BLaER1 (cell line): ENCODE measurements around the gene ETHE1.

Experiments
- H3K27ac ChIP-seq: shearing (Covaris generic); formaldehyde crosslinking; 2 replicates; pipeline ENCODE4 v1.8.1; 2022
- H3K27me3 ChIP-seq: shearing (Covaris generic); formaldehyde crosslinking; 2 replicates; pipeline ENCODE4 v1.8.1; 2022
- H3K36me3 ChIP-seq: shearing (Covaris generic); formaldehyde crosslinking; 2 replicates; pipeline ENCODE4 v1.8.1; 2022
- H3K4me1 ChIP-seq: shearing (Covaris generic); formaldehyde crosslinking; 2 replicates; pipeline ENCODE4 v1.8.1; 2022
- H3K4me2 ChIP-seq: shearing (Covaris generic); formaldehyde crosslinking; 2 replicates; pipeline ENCODE4 v1.8.1; 2022
- H3K4me3 ChIP-seq: shearing (Covaris generic); formaldehyde crosslinking; 2 replicates; pipeline ENCODE4 v1.8.1; 2022
- H3K9ac ChIP-seq: shearing (Covaris generic); formaldehyde crosslinking; 2 replicates; pipeline ENCODE4 v1.8.1; 2022
- H3K9me3 ChIP-seq: shearing (Covaris generic); formaldehyde crosslinking; 2 replicates; pipeline ENCODE4 v1.8.1; 2022
- H4K20me1 ChIP-seq: shearing (Covaris generic); formaldehyde crosslinking; 2 replicates; pipeline ENCODE4 v1.8.1; 2022
- Cebpa-rat ChIP-seq: shearing (Covaris generic); IDR thresholded peaks from 2 replicates; pipeline ENCODE4 v1.8.1; 2022

The ETHE1 gene

DNA sequence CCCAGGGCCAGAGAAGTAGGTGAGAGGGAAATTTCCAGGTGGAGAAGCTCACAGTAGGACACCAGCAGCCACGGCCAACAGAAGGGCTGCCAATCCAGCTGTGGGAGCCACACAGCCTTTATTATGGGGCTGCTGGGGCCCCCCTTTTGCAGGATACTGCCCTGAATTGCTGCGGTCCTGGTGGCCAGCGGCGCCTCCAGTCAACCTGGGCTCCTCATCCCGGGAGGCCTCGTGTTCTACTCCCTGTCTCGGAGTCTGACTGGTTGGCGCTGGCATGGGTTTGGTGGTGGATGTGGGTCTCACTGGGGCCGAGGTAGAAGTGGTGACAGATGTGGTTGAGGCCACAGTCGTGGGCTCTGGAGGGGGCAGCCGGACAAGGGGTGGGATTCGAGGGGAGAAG lies 65.7 kb downstream of the ETHE1 start:
- no peaks in the 10 kb centered on the region for H3K9me3 ChIP-seq
- no peak for TF ChIP-seq Cebpa-rat
- no peaks in the 10 kb centered on the region for H4K20me1 ChIP-seq
- H3K27me3 ChIP-seq: no peaks in the 10 kb centered on the region
- no peak overlapping the region for H3K9ac ChIP-seq
- no peaks in the 10 kb centered on the region for H3K36me3 ChIP-seq
- H3K4me1 ChIP-seq: peaks cover 20% of the 10 kb centered on the region
- H3K4me3 ChIP-seq: no peak overlapping the region
- H3K27ac ChIP-seq: no peak overlapping the region
- H3K4me2 ChIP-seq: no peak overlapping the region

- H4K20me1 ChIP-seq: no peaks in the 10 kb centered on the region
- no peaks in the 10 kb centered on the region for H3K36me3 ChIP-seq
- no peak overlapping the region for H3K9ac ChIP-seq
- H3K4me3 ChIP-seq: no peak overlapping the region
- H3K27ac ChIP-seq: no peak overlapping the region
- no peak for TF ChIP-seq Cebpa-rat
- no peak overlapping the region for H3K4me2 ChIP-seq
- no peaks in the 10 kb centered on the region for H3K9me3 ChIP-seq
- peaks cover 27% of the 10 kb centered on the region for H3K4me1 ChIP-seq
- H3K27me3 ChIP-seq: no peaks in the 10 kb centered on the region
These were observed 66.5 kb downstream of the ETHE1 start for GRCh38 chr19:43460362-43461016.

- H3K27me3 ChIP-seq: no peaks in the 10 kb centered on the region
- H3K9ac ChIP-seq: no peak overlapping the region
- no peaks in the 10 kb centered on the region for H3K9me3 ChIP-seq
- H3K27ac ChIP-seq: no peak overlapping the region
- TF ChIP-seq Cebpa-rat: no peak
- H3K36me3 ChIP-seq: no peaks in the 10 kb centered on the region
- H3K4me3 ChIP-seq: no peak overlapping the region
- no peaks in the 10 kb centered on the region for H4K20me1 ChIP-seq
- peaks cover 17% of the 10 kb centered on the region for H3K4me1 ChIP-seq
- no peak overlapping the region for H3K4me2 ChIP-seq
These were observed 69.2 kb downstream of the ETHE1 start for GRCh38 chr19:43457809-43458208.
